Colon (tissue), 2 donors: ENCODE results near the gene PLEKHA3.
"Not testable (repeated sequence)": the region's sequence is repeated elsewhere in the genome, so short reads cannot be mapped to it uniquely, and the experiment has no call there.

Source experiments
- FAIRE-seq: peaks from 2 replicates; lab custom pipeline; 2012; peaks lifted over from hg19 to GRCh38; lab: Jason Lieb, UNC
- donor health status: control.
- donor health status: control.

PLEKHA3 gene

DNA sequence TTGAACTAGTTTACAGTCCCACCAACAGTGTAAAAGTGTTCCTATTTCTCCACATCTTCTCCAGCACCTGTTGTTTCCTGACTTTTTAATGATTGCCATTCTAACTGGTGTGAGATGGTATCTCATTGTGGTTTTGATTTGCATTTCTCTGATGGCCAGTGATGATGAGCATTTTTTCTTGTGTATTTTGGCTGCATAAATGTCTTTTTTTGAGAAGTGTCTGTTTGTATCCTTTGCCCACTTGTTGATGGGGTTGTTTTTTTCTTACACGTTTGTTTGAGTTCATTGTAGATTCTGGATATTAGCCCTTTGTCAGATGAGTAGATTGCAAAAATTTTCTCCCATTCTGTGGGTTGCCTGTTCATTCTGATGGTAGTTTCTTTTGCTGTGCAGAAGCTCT, 45.2 kb downstream of the PLEKHA3 start:
- FAIRE-seq, result not testable (repeated sequence)

DNA sequence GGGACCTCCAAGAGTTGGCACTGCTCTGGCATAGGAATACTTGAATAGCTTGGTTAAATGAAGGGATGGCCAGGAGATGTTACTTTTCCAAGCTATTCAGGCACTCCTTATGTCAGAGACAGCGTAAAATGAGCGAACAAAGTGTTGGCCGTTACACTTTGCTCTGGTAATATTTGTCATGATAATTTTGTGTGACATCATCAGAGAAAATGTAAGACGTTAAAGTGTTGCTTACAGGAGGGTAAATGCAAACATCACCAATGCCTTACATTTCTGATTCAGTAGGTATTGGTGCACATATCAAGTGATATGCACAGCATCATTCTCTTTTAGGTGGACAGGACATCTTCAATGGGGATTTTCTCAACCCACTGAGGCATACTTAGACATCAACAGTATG, 46.0 kb downstream of the PLEKHA3 start:
- no peak for FAIRE-seq

DNA sequence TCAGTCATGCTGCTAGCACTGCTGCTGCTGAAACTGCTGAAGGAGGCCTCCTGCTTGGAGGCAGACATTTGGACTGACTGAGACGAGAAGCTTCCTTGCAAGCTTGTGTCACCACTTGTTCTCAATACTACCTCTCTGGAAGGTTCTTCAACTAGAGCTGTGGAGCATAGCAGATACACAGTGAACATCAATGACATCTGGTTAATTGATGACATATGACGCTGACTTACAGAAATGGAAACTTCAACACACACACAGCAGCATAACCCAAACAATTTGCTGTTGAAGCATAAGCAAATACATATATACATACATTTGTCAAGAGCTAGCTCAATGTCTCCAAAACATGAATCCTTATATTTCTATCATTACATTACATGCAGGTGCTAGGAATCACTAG, 47.3 kb downstream of the PLEKHA3 start:
- FAIRE-seq, result no peak

DNA sequence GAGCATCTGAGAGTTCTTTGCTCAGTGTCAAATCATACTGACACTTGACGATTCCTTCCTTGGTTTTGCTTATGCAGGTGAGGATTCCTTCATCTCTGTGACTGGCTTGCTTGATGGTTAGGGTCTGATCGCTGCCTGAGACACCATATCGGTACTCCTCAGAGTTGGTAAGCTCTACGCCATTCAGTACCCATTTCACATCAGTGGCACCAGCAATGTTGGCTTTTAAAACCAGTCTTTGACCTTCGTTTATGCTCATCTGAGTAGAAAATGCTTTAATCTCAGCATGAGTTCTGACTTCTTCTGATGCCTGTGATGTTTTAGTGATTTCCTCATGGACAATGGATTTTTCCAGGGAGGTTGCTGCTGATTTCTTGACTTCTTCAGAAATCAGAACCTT, 48.4 kb downstream of the PLEKHA3 start:
- no peak for FAIRE-seq

DNA sequence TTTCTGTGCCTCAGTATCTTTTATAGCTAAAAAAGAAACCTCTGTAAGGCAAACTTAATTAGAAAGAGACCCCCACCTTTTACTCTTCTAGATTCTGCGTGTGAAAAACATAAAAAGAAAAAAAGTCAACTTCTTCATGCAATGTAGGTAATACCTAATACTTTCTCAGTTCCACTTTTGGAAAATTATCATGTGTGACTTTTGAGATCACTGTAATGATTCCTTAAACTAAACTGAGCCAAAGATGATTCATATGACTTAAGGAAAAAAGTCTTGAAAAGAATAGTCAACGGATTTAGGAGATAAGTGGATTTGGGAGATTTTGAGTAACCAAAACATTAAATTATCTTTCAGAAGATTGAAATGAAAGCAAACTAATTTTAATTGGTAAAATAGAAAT, 48.9 kb downstream of the PLEKHA3 start:
- no peak for FAIRE-seq

DNA sequence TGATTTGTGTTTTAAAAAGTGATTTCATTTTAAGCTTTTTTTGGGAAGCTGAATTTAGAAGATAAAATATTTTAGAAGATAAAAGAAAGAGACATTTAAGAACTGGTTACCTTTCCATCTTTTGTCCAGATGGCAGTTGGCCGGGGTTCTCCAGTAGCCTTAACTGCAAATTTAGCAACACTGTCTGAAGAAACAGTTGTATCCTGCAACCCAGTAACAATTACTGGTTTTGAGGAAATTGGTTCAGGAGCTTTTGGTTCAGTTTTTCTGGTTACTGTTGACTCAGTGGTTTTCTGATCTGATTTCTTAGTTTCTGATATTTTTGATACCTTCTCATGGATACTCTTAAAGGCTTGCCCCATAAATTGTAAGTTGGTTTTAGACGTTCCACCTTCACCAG, 49.9 kb downstream of the PLEKHA3 start:
- no peak for FAIRE-seq

DNA sequence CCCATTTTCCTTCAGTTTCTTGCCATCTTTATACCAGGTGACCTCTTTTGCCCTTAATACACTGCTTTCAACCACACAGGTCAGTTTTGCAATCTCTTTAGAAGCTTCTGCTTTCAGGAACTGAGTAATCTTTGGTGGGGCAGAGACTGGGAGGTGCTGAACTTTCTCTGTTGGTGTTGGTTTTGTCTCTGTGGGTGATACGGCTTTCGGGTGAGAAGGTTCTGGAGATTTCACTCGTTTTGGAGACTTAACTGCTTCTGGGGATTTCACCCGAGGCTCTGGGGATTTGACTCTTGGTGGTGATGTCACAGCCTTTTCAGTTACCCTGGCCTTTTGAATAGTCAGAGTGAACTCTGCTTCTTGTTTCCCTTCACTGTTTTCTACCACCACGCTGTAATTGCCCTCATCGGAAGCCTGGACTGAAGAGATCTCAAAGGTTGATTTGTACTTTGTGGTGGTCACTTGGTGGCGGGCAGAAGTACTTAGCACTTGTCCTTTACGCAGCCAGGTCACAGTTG, 50.4 kb downstream of the PLEKHA3 start:
- FAIRE-seq, result no peak

DNA sequence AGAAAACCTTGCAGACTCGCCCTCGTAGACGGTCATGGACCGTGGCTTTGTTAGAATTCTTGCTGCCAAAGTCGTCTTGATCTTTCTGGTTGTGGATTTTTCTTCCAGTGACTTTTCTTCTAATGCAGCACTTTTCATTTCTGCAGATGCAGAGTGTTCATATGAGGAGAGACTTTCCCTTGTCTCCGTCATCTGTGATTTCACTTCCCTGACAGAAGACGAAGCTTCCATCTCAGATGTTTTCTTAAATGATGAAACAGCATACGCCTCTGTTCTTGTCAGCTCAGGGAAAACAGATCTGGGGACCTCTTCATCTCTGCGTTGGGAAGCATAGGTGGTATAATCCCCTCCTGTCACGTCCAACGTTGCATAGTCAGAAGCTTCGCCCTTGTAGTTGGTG, 50.9 kb downstream of the PLEKHA3 start:
- no peak for FAIRE-seq

DNA sequence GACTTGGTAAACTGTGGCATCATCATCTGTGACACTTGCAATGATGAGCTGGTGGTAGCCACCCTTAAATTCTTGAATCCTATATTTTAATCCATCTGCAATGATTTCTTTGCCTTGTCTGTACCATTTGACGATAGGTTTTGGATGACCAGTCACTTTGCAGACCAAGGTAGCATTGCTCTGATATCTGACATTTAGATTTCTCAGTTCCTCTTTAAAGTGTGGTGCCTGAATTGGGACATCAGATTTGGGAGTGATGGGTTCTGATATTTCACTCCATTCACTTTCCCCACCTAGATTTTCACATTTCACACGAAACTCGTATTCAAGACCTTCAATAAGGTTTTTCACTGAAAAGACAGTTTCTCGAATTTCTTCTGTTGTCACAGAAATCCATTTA, 55.8 kb downstream of the PLEKHA3 start:
- no peak for FAIRE-seq

DNA sequence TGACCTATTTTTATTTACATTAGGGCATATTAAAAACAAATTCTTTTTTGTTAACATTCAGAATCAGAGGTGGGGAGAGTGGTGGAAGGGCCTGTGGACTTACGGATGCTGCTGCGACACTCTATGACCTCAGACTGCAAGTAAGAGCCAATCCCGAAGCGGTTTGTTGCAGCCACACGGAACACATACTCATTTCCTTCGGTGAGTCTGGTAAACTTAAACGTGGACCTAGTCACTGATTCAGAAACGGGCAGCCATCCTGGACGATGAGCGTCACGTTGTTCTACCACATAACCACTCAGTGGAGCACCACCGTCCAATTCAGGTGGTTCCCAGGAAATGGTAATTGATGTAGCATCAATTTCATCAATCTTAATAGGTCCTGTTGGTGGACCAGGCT, 61.9 kb downstream of the PLEKHA3 start:
- FAIRE-seq, result no peak

DNA sequence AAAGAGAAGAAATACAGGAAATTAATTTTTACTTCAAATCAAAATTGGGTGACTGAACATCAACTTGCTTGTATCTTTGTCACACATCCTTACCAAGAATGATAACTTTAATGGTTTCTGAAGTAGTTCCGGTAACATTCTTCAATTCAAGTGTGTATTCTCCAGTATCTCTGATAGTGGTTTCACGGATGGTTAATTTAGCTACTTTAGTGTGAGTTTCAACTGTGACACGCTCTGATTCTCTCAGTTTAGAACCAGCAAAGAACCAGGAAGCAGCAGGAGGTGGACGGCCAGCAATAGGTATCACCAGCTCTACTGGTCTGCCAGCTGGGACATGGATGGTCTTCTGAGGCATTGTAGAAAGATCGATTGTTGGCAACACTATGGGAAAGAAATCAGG, 62.3 kb downstream of the PLEKHA3 start:
- FAIRE-seq, result no peak

DNA sequence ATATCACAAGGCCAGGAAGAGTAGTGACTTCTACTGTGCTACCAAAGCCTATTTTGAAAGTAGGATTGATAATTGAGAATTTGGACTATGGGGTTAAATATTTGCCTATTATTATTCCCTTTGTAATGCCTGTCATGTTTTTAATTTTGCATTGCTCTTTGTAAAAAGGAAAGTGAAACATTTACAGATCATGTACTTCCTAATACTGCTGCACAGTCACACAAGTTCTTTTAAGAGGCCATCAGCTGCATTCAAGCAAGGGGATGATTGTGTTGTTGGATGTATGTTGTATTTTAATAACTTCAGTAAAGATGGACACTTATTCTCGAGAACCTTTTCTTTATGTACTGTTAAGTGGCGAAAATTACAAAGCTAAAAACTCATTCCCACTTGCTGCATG, 70.1 kb downstream of the PLEKHA3 start:
- FAIRE-seq, result no peak

DNA sequence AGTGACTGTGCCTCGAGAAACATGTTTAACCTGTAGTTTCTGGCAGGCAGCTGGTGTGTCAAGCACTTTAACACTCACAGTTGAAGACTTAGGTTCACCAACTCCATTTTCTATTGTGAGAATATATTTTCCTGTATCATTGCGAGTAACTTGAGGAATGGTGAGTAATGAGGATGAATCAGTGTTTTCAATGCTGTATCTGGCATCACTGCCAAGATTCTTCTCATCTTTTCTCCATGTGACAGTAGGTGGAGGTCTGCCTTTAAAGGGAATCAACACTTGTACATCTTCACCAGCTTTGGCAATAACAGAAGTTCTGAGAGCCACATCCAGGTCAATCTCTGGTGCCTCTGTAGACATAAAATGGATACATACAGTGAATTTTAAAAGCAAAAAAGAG, 72.8 kb downstream of the PLEKHA3 start:
- FAIRE-seq, result no peak
